GM19397 (cell line): ENCODE measurements around the gene EHD1.
"Not testable (repeated sequence)": the region's sequence is repeated elsewhere in the genome, so short reads cannot be mapped to it uniquely, and the experiment has no call there.

Experiments used
- ATAC-seq: cut with Tn5 transposase; IDR thresholded peaks from one replicate; pipeline ENCODE4 v1.9.1; 2021; ENCODE audit warnings: mild to moderate bottlenecking, moderate library complexity; ENCODE audit not compliant: unreplicated experiment

Gene EHD1

GRCh38 chr11:64832467-64833197 lies 45.8 kb downstream of the EHD1 start:
- ATAC-seq, result no peak

- no peak for ATAC-seq
Observed at GRCh38 chr11:64831411-64831891, 47.0 kb downstream of the EHD1 start.

- no peak for ATAC-seq
Observed at GRCh38 chr11:64829536-64830251, 48.7 kb downstream of the EHD1 start.

GRCh38 chr11:64827451-64827839 lies 51.0 kb downstream of the EHD1 start:
- no peak for ATAC-seq

- ATAC-seq, result no peak
Observed at GRCh38 chr11:64826578-64827450, 51.6 kb downstream of the EHD1 start.

- no peak for ATAC-seq
Observed at GRCh38 chr11:64826062-64826461, 52.4 kb downstream of the EHD1 start.

GRCh38 chr11:64823568-64824119 lies 54.8 kb downstream of the EHD1 start:
- no peak for ATAC-seq

GRCh38 chr11:64817476-64817875 lies 60.9 kb downstream of the EHD1 start:
- no peak for ATAC-seq

GRCh38 chr11:64815433-64815832 lies 63.0 kb downstream of the EHD1 start:
- ATAC-seq, result not testable (repeated sequence)

GRCh38 chr11:64814712-64815187 lies 63.7 kb downstream of the EHD1 start:
- peak; percentile 49 for ATAC-seq

GRCh38 chr11:64813826-64814225 lies 64.6 kb downstream of the EHD1 start:
- ATAC-seq, result no peak

GRCh38 chr11:64810891-64811272 lies 67.5 kb downstream of the EHD1 start:
- ATAC-seq, result no peak

- peak; percentile 62 for ATAC-seq
Observed at GRCh38 chr11:64810271-64810890, 68.0 kb downstream of the EHD1 start, which contains the start of gene MEN1. Gene MEN1 (minus strand): TSS chr11:64810551. CDS start chr11:64810109, 442 bp downstream.

GRCh38 chr11:64809781-64810241 lies 68.6 kb downstream of the EHD1 start:
- ATAC-seq, result no peak

GRCh38 chr11:64805481-64805880 lies 72.9 kb downstream of the EHD1 start:
- no peak for ATAC-seq

- no peak for ATAC-seq
Observed at GRCh38 chr11:64804346-64805210, 73.8 kb downstream of the EHD1 start.

GRCh38 chr11:64803846-64804345 lies 74.5 kb downstream of the EHD1 start:
- no peak for ATAC-seq

- peak; percentile 54 for ATAC-seq
Observed at GRCh38 chr11:64803158-64803845, 75.1 kb downstream of the EHD1 start, which contains the start of gene MAP4K2. Gene MAP4K2 (minus strand): TSS chr11:64803214. CDS start chr11:64803149, 65 bp downstream.
